Stomach (tissue), 4 donors: ENCODE results near the gene BNIP3.

Source experiments
- EP300 ChIP-seq: sonication (generic); formaldehyde crosslinking; IDR thresholded peaks from one replicate; pipeline ENCODE4 v1.6.1; 2017; ENCODE audit warnings: antibody characterized with exemption
- POLR2A ChIP-seq, 4 donors: fragments of 450-650 bp; IDR thresholded peaks; one replicate each; pipeline ENCODE4 v1.6.1; 2016; ENCODE audit warnings: antibody characterized with exemption in 4 of 4, control low read depth in 2 of 4, mild to moderate bottlenecking in 1 of 4, moderate library complexity in 1 of 4
- POLR2AphosphoS5 ChIP-seq, 3 donors: sonication (generic); formaldehyde crosslinking; IDR thresholded peaks; one replicate each; pipeline ENCODE4 v1.6.1; 2016; ENCODE audit warnings: antibody characterized with exemption in 3 of 3
- TF ChIP-seq, protein P1 (sequence below), 7 experiments: fragments of 450-650 bp in 4 of 7; fragments of 200-600 bp in 3 of 7; sonication (generic) in 3 of 7; IDR thresholded peaks; one replicate each; pipeline ENCODE4 v1.5.1; 2016 to 2019; ENCODE audit warnings: antibody characterized with exemption in 7 of 7, control low read depth in 2 of 7, mild to moderate bottlenecking in 1 of 7

DNA sequence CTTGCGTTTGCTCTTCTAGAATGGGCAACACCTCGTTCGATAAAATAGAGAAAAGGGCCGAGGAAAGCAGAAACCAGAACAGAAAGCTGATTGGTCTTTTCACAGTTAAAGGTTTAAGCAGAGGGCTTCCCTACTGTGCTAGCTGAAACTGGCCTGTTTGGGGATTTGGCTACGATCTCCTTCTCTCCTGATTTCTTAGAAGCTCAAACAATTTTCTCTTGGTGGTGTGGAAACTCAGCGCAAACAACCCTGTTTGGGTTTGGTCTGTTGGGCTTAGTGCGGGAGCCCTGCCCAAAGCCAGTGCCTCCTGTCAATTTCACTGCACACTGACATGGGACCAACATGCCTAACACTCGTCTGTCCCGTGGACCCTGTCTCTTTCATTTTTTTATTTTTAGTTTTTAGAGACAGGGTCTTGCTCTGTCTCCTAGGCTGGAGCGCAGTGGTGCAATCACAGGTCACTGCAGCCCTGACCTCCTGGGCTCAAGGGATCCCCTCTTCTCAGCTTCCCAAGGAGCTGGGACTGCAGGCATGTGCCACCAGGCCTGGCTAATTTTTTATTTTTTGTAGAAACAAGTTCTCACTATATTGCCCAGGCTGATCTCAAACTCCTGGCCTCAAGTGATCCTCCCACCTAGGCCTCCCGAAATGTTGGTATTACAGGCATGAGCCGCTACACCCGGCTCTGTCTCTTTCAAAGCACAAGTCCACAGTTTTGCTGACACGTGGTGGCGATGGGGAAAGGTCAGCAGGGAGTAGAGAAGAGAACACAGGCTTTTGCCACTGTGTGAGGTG is 16.5 kb upstream of the BNIP3 start:
- TF ChIP-seq, protein P1, sequence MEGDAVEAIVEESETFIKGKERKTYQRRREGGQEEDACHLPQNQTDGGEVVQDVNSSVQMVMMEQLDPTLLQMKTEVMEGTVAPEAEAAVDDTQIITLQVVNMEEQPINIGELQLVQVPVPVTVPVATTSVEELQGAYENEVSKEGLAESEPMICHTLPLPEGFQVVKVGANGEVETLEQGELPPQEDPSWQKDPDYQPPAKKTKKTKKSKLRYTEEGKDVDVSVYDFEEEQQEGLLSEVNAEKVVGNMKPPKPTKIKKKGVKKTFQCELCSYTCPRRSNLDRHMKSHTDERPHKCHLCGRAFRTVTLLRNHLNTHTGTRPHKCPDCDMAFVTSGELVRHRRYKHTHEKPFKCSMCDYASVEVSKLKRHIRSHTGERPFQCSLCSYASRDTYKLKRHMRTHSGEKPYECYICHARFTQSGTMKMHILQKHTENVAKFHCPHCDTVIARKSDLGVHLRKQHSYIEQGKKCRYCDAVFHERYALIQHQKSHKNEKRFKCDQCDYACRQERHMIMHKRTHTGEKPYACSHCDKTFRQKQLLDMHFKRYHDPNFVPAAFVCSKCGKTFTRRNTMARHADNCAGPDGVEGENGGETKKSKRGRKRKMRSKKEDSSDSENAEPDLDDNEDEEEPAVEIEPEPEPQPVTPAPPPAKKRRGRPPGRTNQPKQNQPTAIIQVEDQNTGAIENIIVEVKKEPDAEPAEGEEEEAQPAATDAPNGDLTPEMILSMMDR (IDR thresholded peaks at IDR 0.05) = no peak
- TF ChIP-seq EP300 (no peak), POLR2A (IDR thresholded peaks at IDR 0.05) (no peak), POLR2AphosphoS5 (IDR thresholded peaks at IDR 0.05) (no peak)
